Measurements from ENCODE around the gene IFNGR2. TPM values are rescaled to one million over a fixed set of nuclear protein-coding genes. Genes with fewer than 3 reads are reported as not detected.

The IFNGR2 gene
- polyA plus RNA-seq, 1 donor, result 82.2 TPM

DNA sequence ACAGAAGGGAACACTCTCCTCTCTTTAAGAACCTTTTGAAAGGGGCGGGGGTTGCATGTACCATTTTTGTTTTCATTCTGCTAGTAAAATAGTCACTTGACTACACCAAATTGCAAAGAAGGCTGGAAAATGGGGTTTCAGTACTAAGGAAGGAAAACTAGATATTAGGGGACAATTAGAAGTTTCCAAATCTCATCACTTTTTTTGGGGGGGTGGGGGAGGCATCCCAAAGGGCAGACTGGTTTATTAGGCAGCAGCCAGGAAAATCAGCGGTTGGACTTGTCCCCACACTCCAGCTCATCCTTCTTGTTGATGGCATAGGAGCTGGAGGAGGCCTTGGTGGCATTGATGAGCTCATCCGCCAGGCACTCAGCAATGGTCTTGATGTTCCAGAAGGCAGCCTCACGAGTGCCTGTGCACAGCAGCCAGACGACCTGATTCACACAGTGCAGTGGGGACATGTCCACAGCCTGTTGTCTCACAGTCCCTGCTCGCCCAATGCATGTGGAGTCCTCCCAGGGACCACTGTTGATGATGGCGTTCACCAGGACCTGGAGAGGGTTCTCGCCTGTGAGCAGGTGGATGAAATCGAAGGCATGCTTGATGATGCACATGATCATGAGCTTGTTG, 78.2 kb downstream of the IFNGR2 start:
- no peak for DNase-seq

Other genes with a start within 250 kb of the IFNGR2 start
- gene IFNAR2, start 173.5 kb upstream of the IFNGR2 start, polyA plus RNA-seq (ENCODE audit: insufficient read length), result 24.8 TPM
- 28.7 TPM for gene IL10RB, start 137.0 kb upstream of the IFNGR2 start, polyA plus RNA-seq (ENCODE audit: insufficient read length)
- 38.1 TPM for gene IFNAR1, start 78.4 kb upstream of the IFNGR2 start, polyA plus RNA-seq (ENCODE audit: insufficient read length)
- 60.5 TPM for gene TMEM50B, start 76.6 kb downstream of the IFNGR2 start, polyA plus RNA-seq (ENCODE audit: insufficient read length)
- gene DNAJC28, start 88.3 kb downstream of the IFNGR2 start, polyA plus RNA-seq (ENCODE audit: insufficient read length), result 6.1 TPM
- gene GART, start 138.7 kb downstream of the IFNGR2 start, polyA plus RNA-seq (ENCODE audit: insufficient read length), result 92.6 TPM
- 447 TPM for gene SON, start 139.6 kb downstream of the IFNGR2 start, polyA plus RNA-seq (ENCODE audit: insufficient read length)
- 51.4 TPM for gene DONSON, start 185.3 kb downstream of the IFNGR2 start, polyA plus RNA-seq (ENCODE audit: insufficient read length)
- gene CRYZL1, start 238.3 kb downstream of the IFNGR2 start, polyA plus RNA-seq (ENCODE audit: insufficient read length), result 86.4 TPM
- 56.2 TPM for gene ITSN1, start 239.1 kb downstream of the IFNGR2 start, polyA plus RNA-seq (ENCODE audit: insufficient read length)

Measured in left kidney (tissue), 2 donors.